Suprapubic skin (tissue), 3 donors: ENCODE data around the gene SRMS.

Source experiments
- CTCF ChIP-seq, 2 donors: fragments of 200-600 bp in 1 of 2; fragments of 450-650 bp in 1 of 2; sonication (generic) in 1 of 2; IDR thresholded peaks; one replicate each; pipeline ENCODE4 v1.5.1; 2016 to 2019; ENCODE audit warnings: antibody characterized with exemption in 2 of 2, mild to moderate bottlenecking in 1 of 2, moderate library complexity in 1 of 2
- POLR2AphosphoS5 ChIP-seq, 3 donors: sonication (generic); formaldehyde crosslinking; IDR thresholded peaks; one replicate each; pipeline ENCODE4 v1.6.1; 2017; ENCODE audit warnings: antibody characterized with exemption in 3 of 3

- TF ChIP-seq CTCF (IDR thresholded peaks at IDR 0.05) (no peak), POLR2AphosphoS5 (IDR thresholded peaks at IDR 0.05) (no peak)
Observed at GRCh38 chr20:63573647-63574131, 26.1 kb upstream of the SRMS start.
